HepG2 (cell line): ENCODE results near the gene MARCHF9. TPM values are rescaled to one million over a fixed set of nuclear protein-coding genes. Genes with fewer than 3 reads are reported as not detected.
A peak's percentile ranks its signal among the peaks of the same experiment; 100 is the strongest.

ENCODE experiments used
- ARID5B ChIP-seq: IDR thresholded peaks from 2 replicates; pipeline ENCODE4 v1.4.0; 2020; ENCODE audit warnings: mild to moderate bottlenecking, missing genetic modification reagents
- BCLAF1 ChIP-seq: fragments of 450-650 bp; IDR thresholded peaks from 2 replicates; pipeline ENCODE4 v1.6.1; 2017; ENCODE audit warnings: mild to moderate bottlenecking
- KDM6A ChIP-seq: IDR thresholded peaks from 2 replicates; pipeline ENCODE4 v1.6.1; 2016; ENCODE audit warnings: low read depth
- MIER2 ChIP-seq: IDR thresholded peaks from 2 replicates; pipeline ENCODE4 v1.6.1; 2016; ENCODE audit warnings: missing biosample characterization, missing genetic modification reagents
- NONO ChIP-seq, 2 experiments: fragments of 450-650 bp in 1 of 2; sonication (generic) in 1 of 2; formaldehyde crosslinking in 1 of 2; IDR thresholded peaks in 1 of 2; conservative IDR thresholded peaks in 1 of 2; 2 replicates each; pipeline versions ENCODE4 v1.6.1 to v1.8.0; 2017 to 2022; ENCODE audit warnings: mild to moderate bottlenecking in 1 of 2, missing genetic modification reagents in 1 of 2, moderate library complexity in 1 of 2
- RAD21 ChIP-seq: fragments of 450-650 bp; formaldehyde crosslinking; IDR thresholded peaks from 2 replicates; pipeline ENCODE4 v1.5.0; 2020; ENCODE audit warnings: mild to moderate bottlenecking
- TGIF2 ChIP-seq: IDR thresholded peaks from 2 replicates; pipeline ENCODE4 v1.6.1; 2016; ENCODE audit warnings: control low read depth, missing compliant biosample characterization
- ZBTB34 ChIP-seq: sonication (generic); formaldehyde crosslinking; IDR thresholded peaks from 2 replicates; pipeline ENCODE4 v1.8.0; 2022; ENCODE audit warnings: mild to moderate bottlenecking, missing genetic modification reagents
- ZNF207 ChIP-seq: fragments of 450-650 bp; IDR thresholded peaks from 2 replicates; pipeline ENCODE4 v1.6.1; 2016; ENCODE audit warnings: antibody characterized with exemption, borderline replicate concordance
- ZNF407 ChIP-seq: sonication (generic); formaldehyde crosslinking; IDR thresholded peaks from one replicate; pipeline ENCODE4 v1.5.1; 2020; ENCODE audit warnings: mild to moderate bottlenecking, missing genetic modification reagents; ENCODE audit errors: not compliant biosample characterization
- ZNF598 ChIP-seq: sonication (generic); formaldehyde crosslinking; IDR thresholded peaks from 2 replicates; pipeline ENCODE4 v1.5.1; 2020; ENCODE audit warnings: mild to moderate bottlenecking, missing genetic modification reagents, borderline replicate concordance
- polyA plus RNA-seq, 8 experiments: library from polyadenylated mRNA; depleted of rRNA in 3 of 8; stranded (reverse) in 7 of 8; unstranded in 1 of 8; fragments of >200 nt; fragmentation: Illumina TruSeq in 4 of 8; extraction: Trizol in 4 of 8; gene quantifications; 2 replicates each; pipeline versions ENCODE4 v1.2.1 to v1.2.3, GENCODE V29; 2011 to 2016; ENCODE audit warnings: low read depth in 4 of 8, missing spikeins in 1 of 8, mixed read lengths in 1 of 8; ENCODE audit not compliant: insufficient read depth in 1 of 8
- total RNA-seq, 5 experiments: library from RNA; depleted of rRNA; stranded (reverse); fragments of >200 nt; fragmentation: Illumina TruSeq; extraction: Trizol; gene quantifications; 2 replicates each; pipeline ENCODE4 v1.2.3, GENCODE V29; 2016; ENCODE audit warnings: low read depth in 1 of 5

Gene MARCHF9
- total and polyA plus RNA-seq, 2 of the 13 experiments (the other 11 are each of a cell fraction or from before 2014, with no cell fraction given) = 5.7 to 9.6 TPM

- TF ChIP-seq BCLAF1 = no peak
- no peak for TF ChIP-seq ZBTB34 (CRISPR knock-in tag)
- no peak for TF ChIP-seq MIER2 (CRISPR knock-in tag)
- no peak for TF ChIP-seq ZNF207
- TF ChIP-seq ARID5B = peak; percentile 35; the same call in 1 of the 2 replicates
- TF ChIP-seq ZNF598 (CRISPR knock-in tag) = no peak
- no peak for TF ChIP-seq ZNF407 (CRISPR knock-in tag)
- TF ChIP-seq RAD21 (CRISPR knock-in tag) = no peak
- no peak for TF ChIP-seq TGIF2 (CRISPR knock-in tag)
- TF ChIP-seq NONO (IDR thresholded peaks at IDR 0.05) = no peak
- TF ChIP-seq NONO (CRISPR knock-in tag; conservative IDR thresholded peaks at IDR 0.05) = no peak
- no peak for TF ChIP-seq KDM6A (CRISPR knock-in tag)
Measured at GRCh38 chr12:57755454-57756372, 810 bp downstream of the MARCHF9 start (continued).
